ENCODE results near the gene ARL11.

The ARL11 gene

GRCh38 chr13:49615836-49616675 is 12.3 kb upstream of the ARL11 start:
- DNase-seq (ENCODE audit: low read depth), result no peak

GRCh38 chr13:49616676-49617065 is 11.6 kb upstream of the ARL11 start:
- DNase-seq (ENCODE audit: low read depth), result no peak

GRCh38 chr13:49620170-49620621 is 8.1 kb upstream of the ARL11 start:
- no peak for DNase-seq (ENCODE audit: low read depth)

DNA sequence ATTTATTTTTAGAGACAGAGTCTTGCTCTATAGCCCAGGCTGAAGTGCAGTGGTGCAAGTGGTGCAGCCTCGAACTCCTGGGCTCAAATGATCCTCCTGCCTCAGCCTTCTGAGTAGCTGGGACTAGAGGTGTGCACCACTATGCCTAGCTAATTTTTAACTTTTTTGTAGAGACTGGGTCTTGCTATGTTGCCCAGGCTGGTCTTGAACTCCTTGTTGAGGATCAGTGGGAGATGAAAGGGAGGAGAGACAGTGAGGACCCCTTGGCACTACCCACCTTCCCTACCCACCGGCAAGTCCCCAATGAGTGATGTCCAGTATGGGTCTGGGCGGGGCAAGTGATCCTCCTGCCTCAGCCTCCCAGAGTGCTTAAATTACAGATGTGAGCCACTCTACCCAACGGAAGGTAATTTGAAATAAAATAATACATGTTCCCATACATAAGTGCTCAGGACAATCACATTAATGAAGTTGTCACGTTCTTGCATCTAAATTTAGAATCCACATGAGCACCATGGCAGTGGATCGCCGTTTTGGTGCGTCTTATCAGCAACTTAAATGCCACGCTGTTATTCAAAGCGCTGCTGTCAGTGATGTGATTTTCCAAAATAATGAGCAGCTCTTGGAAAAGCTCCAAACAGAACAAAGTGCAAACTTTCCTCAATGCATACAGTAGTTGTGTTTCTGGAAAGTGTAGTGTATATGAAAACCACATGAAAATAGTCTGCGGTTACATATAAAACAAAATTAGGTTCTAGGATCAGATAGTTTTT is 5.9 kb upstream of the ARL11 start:
- DNase-seq (ENCODE audit: low read depth), result no peak

DNA sequence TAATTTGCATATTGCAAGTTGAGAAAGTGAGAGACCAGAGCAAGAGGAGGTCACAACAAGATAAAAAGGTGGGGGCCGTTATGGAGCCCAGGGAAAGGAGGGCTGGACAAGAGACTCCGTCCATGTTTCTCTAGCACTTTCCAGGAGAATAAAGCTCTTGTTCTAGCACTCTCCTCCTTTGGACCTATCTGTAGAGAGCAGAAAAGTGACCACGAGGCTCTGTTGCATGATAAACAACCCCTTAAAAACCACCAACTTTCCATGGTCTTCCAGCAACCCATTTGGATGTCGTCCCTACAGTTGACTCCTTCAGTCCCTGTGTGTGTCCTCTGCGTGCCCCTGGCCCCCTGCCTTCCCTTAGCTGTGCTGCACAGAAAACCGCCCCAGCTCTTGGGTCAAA is 4.1 kb upstream of the ARL11 start:
- DNase-seq (ENCODE audit: low read depth), result no peak

- DNase-seq (ENCODE audit: low read depth), result no peak
These were observed 2.8 kb upstream of the ARL11 start for GRCh38 chr13:49625392-49626079.

GRCh38 chr13:49629196-49629938 is 1.1 kb downstream of the ARL11 start:
- no peak for DNase-seq (ENCODE audit: low read depth)

GRCh38 chr13:49629947-49630346 is 1.6 kb downstream of the ARL11 start:
- no peak for DNase-seq (ENCODE audit: low read depth)

DNA sequence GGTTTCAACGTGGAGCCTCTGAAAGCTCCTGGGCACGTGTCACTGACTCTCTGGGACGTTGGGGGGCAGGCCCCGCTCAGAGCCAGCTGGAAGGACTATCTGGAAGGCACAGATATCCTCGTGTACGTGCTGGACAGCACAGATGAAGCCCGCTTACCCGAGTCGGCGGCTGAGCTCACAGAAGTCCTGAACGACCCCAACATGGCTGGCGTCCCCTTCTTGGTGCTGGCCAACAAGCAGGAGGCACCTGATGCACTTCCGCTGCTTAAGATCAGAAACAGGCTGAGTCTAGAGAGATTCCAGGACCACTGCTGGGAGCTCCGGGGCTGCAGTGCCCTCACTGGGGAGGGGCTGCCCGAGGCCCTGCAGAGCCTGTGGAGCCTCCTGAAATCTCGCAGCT is 2.3 kb downstream of the ARL11 start:
- DNase-seq (ENCODE audit: low read depth), result no peak

DNA sequence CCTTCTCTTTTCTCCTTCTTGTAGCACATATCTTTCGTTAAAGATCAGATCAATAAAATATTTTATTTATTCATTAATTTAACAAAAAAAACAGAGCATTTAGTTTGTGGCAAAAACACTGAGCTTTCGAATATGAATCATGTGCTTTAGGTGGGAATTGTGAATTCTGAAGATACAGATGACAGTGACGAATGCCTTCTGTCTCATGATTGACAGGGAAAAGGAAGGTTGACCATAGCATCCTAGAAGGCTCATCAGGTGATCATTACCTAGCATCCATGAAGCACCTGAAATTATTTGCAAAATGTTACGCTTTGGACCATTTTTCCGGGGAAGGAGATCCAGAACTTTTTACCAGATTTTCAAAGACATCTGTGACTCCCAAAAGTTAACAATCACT is 3.8 kb downstream of the ARL11 start:
- no peak for DNase-seq (ENCODE audit: low read depth)

DNA sequence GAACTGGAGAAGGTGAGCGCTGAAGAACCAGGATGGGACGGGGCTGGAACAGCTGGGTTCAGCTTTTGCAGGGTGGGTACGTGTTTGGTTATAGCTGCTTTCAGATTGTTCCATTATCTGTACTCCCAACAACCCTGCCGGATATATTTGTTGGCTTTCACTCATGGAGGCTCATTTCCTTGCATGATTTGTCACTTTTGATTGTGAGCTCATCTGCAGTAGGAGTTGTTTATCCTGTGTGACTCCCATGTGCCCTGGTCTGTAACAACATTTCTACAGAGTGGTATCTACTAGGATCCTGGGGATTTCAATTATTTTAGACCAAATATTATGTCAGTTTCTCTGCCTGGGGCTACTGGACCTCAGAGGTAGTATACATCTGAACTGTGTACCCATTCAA is 5.4 kb downstream of the ARL11 start:
- no peak for DNase-seq (ENCODE audit: low read depth)

DNA sequence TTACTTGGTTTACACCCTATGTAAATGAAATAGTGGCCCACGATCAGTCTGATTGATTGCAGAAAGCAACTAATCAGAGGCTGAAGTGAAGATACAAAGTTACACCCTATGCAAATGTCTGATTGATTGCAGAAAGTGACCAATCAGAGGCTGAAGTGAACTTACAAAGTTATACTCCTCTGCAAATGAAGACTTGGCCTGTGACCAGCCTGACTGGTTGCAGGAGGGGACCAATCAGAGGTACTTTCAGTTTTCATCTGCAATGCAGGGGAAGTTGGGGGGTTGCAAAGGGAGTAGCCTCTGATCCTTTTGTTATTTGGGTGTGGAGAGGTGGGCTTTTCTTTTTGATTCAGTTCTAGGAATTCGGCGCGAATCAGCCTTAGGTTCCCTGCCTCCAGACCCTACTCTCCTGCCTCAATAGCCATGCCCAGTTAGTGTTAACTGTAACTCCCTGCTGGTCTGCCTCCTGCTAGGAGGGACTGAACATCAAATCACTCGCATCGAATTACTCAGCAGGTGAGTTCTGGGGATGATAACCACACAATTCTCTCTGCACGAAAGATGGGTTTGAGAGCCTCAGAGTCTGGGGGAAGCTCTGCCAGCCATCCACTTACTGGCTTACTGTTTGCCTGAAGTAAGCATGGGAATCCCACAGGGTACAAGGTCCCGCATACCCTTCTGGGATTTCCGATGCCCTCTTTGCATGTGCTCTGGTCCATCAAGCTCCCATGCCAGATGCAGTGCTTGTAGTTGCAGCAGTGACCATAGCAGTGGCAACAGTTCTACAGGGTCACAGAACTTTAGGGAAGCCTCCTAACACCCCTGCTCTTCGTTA is 7.5 kb downstream of the ARL11 start:
- no peak for DNase-seq (ENCODE audit: low read depth)

GRCh38 chr13:49636705-49637104 is 8.4 kb downstream of the ARL11 start:
- DNase-seq (ENCODE audit: low read depth), result no peak

GRCh38 chr13:49638030-49638743 is 9.9 kb downstream of the ARL11 start:
- DNase-seq (ENCODE audit: low read depth), result no peak

GRCh38 chr13:49638744-49639072 is 10.4 kb downstream of the ARL11 start:
- DNase-seq (ENCODE audit: low read depth), result no peak

DNA sequence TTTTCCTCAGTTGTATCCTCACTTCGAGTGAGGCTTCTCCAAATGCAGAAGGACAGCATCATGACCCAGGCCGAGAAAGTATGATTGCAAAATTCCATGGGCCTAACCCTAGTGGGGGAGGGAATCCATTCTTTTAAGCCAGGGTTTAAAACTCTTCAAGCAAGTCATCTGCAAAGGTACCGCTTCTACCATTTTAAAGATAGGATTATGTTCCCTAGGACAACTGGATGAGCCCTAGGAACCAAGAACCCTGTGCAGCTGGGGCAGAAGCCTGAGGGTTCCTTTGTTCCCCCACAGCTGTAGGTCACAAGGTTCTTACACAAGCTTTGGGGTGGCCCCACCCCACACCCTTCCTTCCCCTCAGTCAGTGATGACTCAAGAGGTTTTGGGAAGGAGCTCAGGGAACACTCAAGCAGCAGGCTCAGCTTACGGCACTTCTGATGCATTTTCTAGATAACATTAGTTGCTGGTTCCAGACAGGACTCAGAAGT is 13.5 kb downstream of the ARL11 start:
- no peak for DNase-seq (ENCODE audit: low read depth)

GRCh38 chr13:49643035-49643646 is 14.8 kb downstream of the ARL11 start:
- no peak for DNase-seq (ENCODE audit: low read depth)

DNA sequence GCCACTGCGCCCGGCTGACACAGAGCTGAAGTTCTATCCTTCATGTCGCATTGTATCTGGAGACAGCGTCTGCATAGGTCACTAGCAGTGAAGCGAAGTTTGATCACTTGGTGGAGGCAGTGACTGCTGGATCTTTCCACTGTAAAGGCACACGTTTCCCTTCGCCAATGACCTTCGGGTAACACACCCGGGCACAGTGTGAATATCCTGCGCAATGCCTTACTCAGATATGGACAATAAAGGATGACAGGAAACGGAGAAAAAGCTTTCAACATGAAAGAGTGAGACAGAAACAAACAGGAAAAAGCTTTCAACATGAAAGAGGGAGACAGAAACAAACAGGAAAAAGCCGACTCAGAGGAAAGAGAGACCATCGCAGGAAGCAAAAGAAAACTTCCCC is 17.1 kb downstream of the ARL11 start:
- no peak for DNase-seq (ENCODE audit: low read depth)

DNA sequence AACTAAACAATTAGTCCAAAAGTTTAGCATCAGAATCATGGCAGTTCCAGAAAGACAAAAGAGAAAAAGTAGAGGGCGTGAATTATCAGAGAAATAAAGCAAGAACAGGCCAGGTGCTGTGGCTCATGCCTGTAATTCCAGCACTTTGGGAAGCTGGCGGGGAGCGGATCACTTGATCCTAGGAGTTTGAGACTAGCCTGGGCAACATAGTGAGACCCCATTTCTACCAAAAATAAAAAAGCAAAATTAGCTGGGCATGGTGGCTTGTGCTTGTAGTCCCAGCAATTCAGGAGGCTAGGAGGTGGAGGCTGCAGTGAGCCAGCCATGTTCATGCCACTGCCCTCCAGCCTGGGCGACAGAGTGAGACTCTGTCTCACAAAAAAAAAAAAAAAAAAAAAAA is 18.4 kb downstream of the ARL11 start:
- DNase-seq (ENCODE audit: low read depth), result no peak

All from T-helper 22 cell (primary cell).